DMS53 treated with DMSO at 0.1 percent for 48 hours (cell line): Measurements from ENCODE around the gene C22orf15.

Source experiments
- DNase-seq: peaks from one replicate; lab custom pipeline; 2025; ENCODE audit not compliant: unreplicated experiment; lab: John Stamatoyannopoulos, UW

The C22orf15 gene

DNA sequence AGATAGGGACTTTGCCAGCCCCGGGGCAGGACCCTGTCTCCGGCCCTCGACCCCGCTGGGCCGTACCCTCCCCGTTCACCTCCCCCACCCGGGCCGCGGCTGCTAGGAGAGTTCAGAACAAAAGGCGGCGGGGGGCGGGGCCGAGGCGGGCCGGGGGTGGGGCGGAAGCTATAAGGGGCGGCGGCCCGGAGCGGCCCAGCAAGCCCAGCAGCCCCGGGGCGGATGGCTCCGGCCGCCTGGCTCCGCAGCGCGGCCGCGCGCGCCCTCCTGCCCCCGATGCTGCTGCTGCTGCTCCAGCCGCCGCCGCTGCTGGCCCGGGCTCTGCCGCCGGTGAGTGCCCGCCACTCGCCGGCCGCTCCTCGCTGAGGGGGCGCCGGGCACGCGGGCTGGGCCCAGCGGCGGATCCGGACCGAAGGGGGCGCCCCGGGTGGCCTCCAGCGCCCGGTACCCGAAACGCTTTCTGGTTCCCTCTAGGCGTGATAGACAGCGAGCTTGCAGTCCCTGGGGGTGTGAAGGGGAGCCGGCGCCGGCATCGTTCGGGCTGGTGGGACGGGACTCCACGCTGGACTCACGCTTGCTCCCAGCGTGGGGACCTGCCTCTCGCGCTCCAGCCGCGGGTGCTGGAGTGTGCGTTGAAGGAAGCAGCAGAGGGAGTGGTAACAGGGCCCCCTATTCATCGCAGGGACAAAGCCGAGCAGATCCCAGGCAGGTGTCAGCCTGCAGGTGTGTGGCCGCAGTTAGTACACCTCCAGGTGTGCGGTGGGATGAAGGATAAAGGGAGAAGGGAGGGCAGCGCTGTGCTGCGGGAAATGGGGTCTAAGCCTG, 10.1 kb downstream of the C22orf15 start, which contains the start of gene MMP11:
Gene MMP11, plus strand, starts transcription at position 201 of the 825 bp plus-strand sequence. Its CDS starts 22 bp downstream, at position 223.
- no peak for DNase-seq

- DNase-seq = no peak
Observed at GRCh38 chr22:23773483-23774113, 10.8 kb downstream of the C22orf15 start.

DNA sequence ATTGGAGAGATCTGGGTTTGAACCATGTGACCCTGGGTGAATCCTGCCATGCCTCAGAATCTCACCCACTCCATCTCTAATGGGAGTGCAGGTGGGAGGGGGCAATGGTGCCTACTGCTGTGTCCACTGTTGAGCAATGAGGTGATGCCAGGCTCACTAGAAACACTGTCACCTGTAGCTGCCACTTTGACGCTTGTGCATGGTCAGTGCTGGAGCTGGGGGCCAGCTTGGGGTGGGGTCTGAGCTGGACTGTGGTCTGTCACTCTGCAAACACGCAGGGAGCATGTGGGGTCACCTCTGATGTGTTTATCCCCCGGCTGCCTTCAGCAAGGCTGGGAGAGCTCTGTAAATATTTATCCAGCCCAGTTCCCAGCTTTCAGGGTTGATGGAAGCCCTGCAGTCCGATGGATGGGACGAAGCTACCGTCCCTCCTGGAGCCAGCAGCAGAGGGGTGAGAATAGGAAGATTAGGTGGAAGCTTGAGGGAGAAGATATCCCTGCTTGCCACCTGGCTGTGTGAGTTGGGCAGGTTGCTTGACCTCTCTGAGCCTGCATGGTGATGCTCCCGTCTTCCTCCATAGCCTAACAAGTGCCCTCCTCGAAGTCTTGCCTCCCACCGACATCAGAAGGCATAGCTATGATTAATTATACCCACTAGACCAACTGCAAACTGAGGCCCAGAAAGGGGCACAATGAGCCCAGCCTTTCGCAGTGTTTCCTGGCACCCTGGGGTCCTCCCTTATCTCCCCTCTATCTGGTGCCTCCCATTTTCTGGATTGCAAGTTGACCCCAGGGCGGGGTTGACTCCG, 11.5 kb downstream of the C22orf15 start:
- no peak for DNase-seq

DNA sequence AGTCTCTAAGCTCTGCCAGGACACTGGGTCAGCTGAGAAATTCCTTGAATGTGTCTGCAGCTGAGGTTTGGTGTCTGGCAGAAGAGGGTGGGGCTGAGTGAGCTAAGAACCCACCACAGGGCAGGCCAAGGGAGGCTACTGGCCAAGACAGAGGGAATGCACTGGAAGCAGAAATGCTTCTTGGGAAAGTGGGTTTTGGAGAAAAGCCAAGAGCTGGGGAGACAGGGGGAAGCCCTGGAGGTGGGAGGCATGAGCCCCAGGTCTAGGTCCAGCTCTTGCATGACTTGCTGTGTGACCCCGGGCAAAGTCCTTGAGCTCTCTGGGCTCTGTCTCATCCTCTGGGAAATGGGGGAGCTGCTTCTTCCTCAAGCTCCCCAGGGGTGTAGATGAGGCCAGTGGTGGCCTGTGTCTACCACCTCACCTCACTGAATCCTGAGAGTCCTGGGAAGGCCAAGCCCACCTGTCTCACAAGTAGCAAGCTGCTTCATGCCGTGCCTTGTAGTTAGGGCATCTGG, 12.2 kb downstream of the C22orf15 start:
- no peak for DNase-seq

GRCh38 chr22:23775779-23776375, 13.1 kb downstream of the C22orf15 start:
- DNase-seq = no peak

- DNase-seq = no peak
Observed at GRCh38 chr22:23777776-23778576, 15.2 kb downstream of the C22orf15 start.

- DNase-seq = no peak
Observed at GRCh38 chr22:23778577-23778900, 15.7 kb downstream of the C22orf15 start.

DNA sequence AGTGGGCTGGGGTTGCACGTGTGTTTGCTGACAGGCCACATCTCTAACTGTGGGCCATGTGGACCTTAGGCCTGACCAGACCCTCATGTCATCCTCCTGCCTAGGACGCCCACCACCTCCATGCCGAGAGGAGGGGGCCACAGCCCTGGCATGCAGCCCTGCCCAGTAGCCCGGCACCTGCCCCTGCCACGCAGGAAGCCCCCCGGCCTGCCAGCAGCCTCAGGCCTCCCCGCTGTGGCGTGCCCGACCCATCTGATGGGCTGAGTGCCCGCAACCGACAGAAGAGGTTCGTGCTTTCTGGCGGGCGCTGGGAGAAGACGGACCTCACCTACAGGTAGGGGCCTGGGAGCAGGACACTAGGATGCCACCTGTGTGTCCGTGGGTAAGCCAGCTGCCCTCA, 16.3 kb downstream of the C22orf15 start:
- DNase-seq = no peak

DNA sequence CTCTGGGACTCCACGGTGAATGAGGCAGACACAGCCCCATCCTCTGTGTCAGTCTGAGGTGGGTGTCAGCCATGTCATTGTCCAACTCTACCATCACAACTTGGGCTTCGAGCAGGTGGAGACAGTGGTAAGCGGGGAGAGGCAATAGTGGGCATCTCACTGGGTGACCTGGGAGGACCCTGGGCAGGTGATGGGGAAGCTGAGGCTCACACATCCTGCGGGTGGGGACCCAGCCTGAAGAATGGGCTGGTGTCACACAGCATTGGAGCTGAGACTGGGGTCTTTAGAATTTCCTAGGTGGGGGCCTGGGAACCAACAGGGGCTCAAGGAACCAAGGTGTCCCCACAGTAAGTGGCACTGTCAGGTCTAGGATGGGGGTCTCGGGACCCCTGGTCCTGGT, 16.9 kb downstream of the C22orf15 start:
- no peak for DNase-seq

DNA sequence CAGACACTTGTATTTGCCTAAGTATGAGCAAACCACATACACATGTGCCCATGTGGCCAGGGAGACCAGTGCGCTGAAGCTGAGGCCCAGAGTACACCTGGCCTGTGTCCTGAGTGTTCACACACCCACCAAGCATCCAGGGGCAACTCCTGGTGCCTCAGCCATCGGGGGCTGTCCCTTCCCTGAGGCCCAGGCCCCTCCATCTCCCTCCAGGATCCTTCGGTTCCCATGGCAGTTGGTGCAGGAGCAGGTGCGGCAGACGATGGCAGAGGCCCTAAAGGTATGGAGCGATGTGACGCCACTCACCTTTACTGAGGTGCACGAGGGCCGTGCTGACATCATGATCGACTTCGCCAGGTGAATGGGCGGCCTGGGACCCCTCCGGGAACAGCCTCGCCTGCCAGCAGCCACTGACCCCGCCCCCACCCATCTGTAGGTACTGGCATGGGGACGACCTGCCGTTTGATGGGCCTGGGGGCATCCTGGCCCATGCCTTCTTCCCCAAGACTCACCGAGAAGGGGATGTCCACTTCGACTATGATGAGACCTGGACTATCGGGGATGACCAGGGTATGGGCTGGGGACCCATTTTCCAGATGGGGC, 17.5 kb downstream of the C22orf15 start:
- DNase-seq = no peak

GRCh38 chr22:23781065-23781464, 18.3 kb downstream of the C22orf15 start:
- DNase-seq = no peak

DNA sequence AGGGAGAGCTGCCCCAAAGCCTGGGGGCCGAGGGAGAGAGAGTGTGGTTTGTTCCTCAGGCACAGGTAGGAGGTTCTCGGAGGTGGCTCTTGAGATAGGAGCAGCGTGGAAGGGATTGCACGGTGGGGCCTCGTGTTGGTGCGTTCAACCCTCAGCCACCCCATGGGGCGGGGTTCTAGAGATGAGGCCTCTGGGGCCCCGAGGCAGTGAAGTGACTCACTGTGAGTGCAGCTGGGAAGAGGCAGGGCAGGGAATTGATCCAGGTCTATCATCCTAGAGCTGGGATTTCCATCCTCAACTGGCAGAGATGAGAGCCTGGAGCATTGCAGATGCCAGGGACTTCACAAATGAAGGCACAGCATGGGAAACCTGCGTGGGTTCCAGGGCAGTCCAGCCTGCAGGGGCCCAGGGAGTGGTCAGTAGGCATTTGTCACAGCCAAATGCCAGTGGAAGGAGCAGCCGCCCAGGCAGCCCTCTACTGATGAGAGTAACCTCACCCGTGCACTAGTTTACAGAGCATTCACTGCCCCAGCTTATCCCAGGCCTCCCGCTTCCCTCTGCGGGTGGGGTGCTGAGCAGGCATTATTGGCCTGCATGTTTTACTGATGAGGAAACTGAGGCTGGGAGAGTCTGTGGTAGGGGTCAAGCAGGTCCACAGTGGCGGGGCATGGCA, 18.9 kb downstream of the C22orf15 start:
- DNase-seq = no peak

- DNase-seq = no peak
Observed at GRCh38 chr22:23782252-23782651, 19.5 kb downstream of the C22orf15 start.

DNA sequence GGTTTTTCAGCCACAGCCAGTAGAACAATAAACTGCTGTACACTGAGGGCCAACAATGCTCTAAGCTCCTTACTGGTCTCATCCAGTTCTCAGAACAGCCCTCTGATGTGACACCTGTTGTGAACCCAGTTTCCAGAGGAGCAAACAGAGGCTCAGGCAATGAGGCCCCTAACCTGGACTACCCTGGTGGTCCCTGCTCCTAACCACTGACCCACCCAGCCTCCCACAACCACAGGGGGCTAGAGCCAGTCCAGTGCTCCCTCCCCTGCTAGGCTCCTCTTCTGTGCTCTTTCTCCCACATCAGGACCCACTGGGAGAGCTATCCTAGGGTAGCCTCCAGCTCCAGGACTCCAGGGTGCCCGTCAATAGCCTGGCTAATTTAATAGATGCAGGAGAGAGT, 19.9 kb downstream of the C22orf15 start:
- no peak for DNase-seq

- no peak for DNase-seq
Observed at GRCh38 chr22:23783265-23784150, 20.7 kb downstream of the C22orf15 start.

DNA sequence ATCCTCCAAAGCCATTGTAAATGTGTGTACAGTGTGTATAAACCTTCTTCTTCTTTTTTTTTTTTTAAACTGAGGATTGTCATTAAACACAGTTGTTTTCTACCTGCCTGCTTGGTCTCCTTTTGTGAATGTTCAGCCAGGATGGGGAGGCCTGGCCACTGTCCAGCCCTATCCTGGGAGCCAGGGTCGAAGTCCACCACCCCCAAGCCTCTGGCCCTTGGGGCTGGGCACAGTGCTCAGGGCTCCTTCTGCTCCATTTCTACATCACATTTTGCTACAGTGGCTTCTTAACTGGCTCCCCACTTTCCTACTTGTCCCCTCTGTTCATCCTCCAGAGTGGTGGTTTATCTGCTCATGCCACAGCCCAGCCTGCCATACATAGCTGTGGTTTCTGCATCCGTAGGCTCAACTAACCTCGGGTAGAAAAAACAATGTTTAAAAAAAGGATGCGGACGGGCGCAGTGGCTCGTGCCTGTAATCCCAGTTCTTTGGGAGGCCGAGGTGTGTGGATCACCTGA, 21.5 kb downstream of the C22orf15 start:
- no peak for DNase-seq

DNA sequence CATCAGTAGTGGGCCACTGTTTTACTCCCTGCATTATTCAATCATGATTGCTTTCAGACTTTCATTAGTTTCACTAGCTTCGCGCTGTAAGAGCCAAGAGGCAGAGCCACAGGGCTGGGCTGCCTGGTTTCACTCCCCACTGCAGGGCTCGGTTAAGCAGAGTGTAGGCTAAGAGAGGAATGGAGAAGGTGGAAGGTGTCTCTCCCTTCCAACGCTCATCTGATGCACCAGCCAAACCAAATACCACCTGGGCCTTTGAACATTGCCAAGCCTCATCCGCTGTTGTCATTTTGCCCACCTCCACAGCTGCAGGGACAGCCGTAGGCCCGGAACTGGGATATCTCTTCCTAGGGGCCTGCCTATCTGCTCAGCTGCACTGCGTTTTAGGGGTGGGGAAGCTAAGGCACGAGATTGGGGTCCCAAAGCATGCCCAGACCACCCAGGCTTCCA, 23.5 kb downstream of the C22orf15 start:
- no peak for DNase-seq
